Body of pancreas (tissue), 4 donors: Measurements from ENCODE around the gene ANP32A. TPM values are rescaled to one million over a fixed set of nuclear protein-coding genes. Genes with fewer than 3 reads are reported as not detected.

Experiments
- ATAC-seq: fragments of 150-250 bp; one replicate; pipeline ENCODE4 v1.9.1; 2016
- DNase-seq, 4 donors: peaks; one replicate each; pipeline ENCODE4 v3.0.0-alpha.2; 2019
- H3K27ac ChIP-seq, 4 donors: fragments of 200-600 bp; sonication (generic); 1 replicate in 3 of 4; 2 replicates in 1 of 4; pipeline versions ENCODE4 v1.5.1 to v1.6.1; 2016 to 2019; ENCODE audit warnings: mild to moderate bottlenecking in 1 of 4, mixed read lengths in 1 of 4, moderate library complexity in 1 of 4
- H3K27me3 ChIP-seq, 2 donors: fragments of 200-600 bp; sonication (generic); one replicate each; pipeline ENCODE4 v1.6.0; 2016; ENCODE audit warnings: mild to moderate bottlenecking in 1 of 2
- H3K36me3 ChIP-seq, 2 donors: fragments of 200-600 bp; sonication (generic); replicated peaks in 1 of 2; 2 replicates each; pipeline ENCODE4 v1.5.1; 2016; ENCODE audit warnings: low read depth in 2 of 2; ENCODE audit not compliant: insufficient read depth in 1 of 2
- H3K4me1 ChIP-seq: fragments of 200-600 bp; sonication (generic); one replicate; pipeline ENCODE4 v1.6.0; 2016
- H3K4me3 ChIP-seq, 2 donors: fragments of 200-600 bp; sonication (generic); 1 replicate in 1 of 2; 2 replicates in 1 of 2; pipeline ENCODE4 v1.5.1; 2016 to 2019
- H3K9me3 ChIP-seq, 3 donors: fragments of 200-600 bp; sonication (generic); 1 replicate in 2 of 3; 2 replicates in 1 of 3; pipeline ENCODE4 v1.5.1; 2016
- POLR2A ChIP-seq, 3 donors: fragments of 450-650 bp; IDR thresholded peaks; one replicate each; pipeline ENCODE4 v1.6.1; 2016; ENCODE audit warnings: antibody characterized with exemption in 3 of 3, mild to moderate bottlenecking in 2 of 3
- WGBS, 2 donors: methylation state at CpG; one replicate each; pipeline ENCODE4 v1.1.5; 2017; 5-methylcytosine and 5-hydroxymethylcytosine counted together
- intact Hi-C: fragments of 100-400 bp; cut with DNase I; formaldehyde crosslinking; loops from one replicate; pipeline ENCODE4 v1.15.1; 2023
- total RNA-seq, 2 donors: library from RNA; depleted of rRNA; stranded (reverse); fragments of >200 nt; gene quantifications; one replicate each; pipeline ENCODE4 v1.1.0, GENCODE V29; 2016
- TF ChIP-seq, protein P1 (sequence below), 7 experiments: fragments of 450-650 bp in 4 of 7; fragments of 200-600 bp in 3 of 7; sonication (generic) in 3 of 7; IDR thresholded peaks; one replicate each; pipeline ENCODE4 v1.5.1; 2016 to 2019; ENCODE audit warnings: antibody characterized with exemption in 7 of 7

The ANP32A gene
- total RNA-seq, 2 donors from 2014 or later, result 27.7 to 37.4 TPM

- intact Hi-C loops, result no loop called here
- no peak for TF ChIP-seq POLR2A (IDR thresholded peaks at IDR 0.05)
- TF ChIP-seq, protein P1, sequence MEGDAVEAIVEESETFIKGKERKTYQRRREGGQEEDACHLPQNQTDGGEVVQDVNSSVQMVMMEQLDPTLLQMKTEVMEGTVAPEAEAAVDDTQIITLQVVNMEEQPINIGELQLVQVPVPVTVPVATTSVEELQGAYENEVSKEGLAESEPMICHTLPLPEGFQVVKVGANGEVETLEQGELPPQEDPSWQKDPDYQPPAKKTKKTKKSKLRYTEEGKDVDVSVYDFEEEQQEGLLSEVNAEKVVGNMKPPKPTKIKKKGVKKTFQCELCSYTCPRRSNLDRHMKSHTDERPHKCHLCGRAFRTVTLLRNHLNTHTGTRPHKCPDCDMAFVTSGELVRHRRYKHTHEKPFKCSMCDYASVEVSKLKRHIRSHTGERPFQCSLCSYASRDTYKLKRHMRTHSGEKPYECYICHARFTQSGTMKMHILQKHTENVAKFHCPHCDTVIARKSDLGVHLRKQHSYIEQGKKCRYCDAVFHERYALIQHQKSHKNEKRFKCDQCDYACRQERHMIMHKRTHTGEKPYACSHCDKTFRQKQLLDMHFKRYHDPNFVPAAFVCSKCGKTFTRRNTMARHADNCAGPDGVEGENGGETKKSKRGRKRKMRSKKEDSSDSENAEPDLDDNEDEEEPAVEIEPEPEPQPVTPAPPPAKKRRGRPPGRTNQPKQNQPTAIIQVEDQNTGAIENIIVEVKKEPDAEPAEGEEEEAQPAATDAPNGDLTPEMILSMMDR (IDR thresholded peaks at IDR 0.05), result no peak
- 92 to 93% methylated on average over 1 of the region's 1 CpG for WGBS, 2 donors
These were observed 19.8 kb downstream of the ANP32A start for GRCh38 chr15:68800875-68801274.

GRCh38 chr15:68798346-68799094 lies 22.2 kb downstream of the ANP32A start:
- Histone ChIP-seq H3K27me3 (no peaks in the 10 kb centered on the region), H3K4me1 (peaks cover 45% of the 10 kb centered on the region), H3K9me3 (no peaks in the 10 kb centered on the region), H3K27ac (no peak overlapping the region), H3K4me3 (no peak overlapping the region), H3K36me3 (no peaks in the 10 kb centered on the region)
- ATAC-seq, result no peak
- TF ChIP-seq POLR2A (IDR thresholded peaks at IDR 0.05), result no peak
- intact Hi-C loops, result no loop called here
- 73 to 76% methylated on average over 9 of the region's 9 CpGs for WGBS, 2 donors
- no peak for DNase-seq

More at GRCh38 chr15:68800875-68801274, 19.8 kb downstream of the ANP32A start:
- DNase-seq, result no peak
- H3K27ac ChIP-seq, result no peak overlapping the region
- no peaks in the 10 kb centered on the region for H3K27me3 ChIP-seq
- peaks cover 22% of the 10 kb centered on the region for H3K4me1 ChIP-seq
- no peak for ATAC-seq
- H3K36me3 ChIP-seq, result no peaks in the 10 kb centered on the region
- H3K4me3 ChIP-seq, result no peak overlapping the region
- no peaks in the 10 kb centered on the region for H3K9me3 ChIP-seq

- DNase-seq (no peak), ATAC-seq (no peak)
- intact Hi-C loops, result no loop called here
- Histone ChIP-seq H3K27ac (no peak overlapping the region), H3K4me3 (no peak overlapping the region), H3K27me3 (no peaks in the 10 kb centered on the region), H3K36me3 (no peaks in the 10 kb centered on the region), H3K9me3 (no peaks in the 10 kb centered on the region), H3K4me1 (peaks cover 49% of the 10 kb centered on the region)
- WGBS, 2 donors, result 75 to 80% methylated on average over 6 of the region's 6 CpGs
- TF ChIP-seq, protein P1 (IDR thresholded peaks at IDR 0.05), result no peak
These were observed 22.9 kb downstream of the ANP32A start for GRCh38 chr15:68797599-68798345.

- H3K27me3 ChIP-seq, result no peaks in the 10 kb centered on the region
- intact Hi-C loops, result no loop called here
- TF ChIP-seq, protein P1 (IDR thresholded peaks at IDR 0.05), result no peak
- ATAC-seq, result no peak
- DNase-seq, result no peak
- peaks cover 49% of the 10 kb centered on the region for H3K4me1 ChIP-seq
- H3K36me3 ChIP-seq, result no peaks in the 10 kb centered on the region
- H3K4me3 ChIP-seq, result no peak overlapping the region
- no peaks in the 10 kb centered on the region for H3K9me3 ChIP-seq
- no peak overlapping the region for H3K27ac ChIP-seq
- 78 to 84% methylated on average over 3 of the region's 3 CpGs for WGBS, 2 donors
These were observed 23.5 kb downstream of the ANP32A start for GRCh38 chr15:68797191-68797590.

DNA sequence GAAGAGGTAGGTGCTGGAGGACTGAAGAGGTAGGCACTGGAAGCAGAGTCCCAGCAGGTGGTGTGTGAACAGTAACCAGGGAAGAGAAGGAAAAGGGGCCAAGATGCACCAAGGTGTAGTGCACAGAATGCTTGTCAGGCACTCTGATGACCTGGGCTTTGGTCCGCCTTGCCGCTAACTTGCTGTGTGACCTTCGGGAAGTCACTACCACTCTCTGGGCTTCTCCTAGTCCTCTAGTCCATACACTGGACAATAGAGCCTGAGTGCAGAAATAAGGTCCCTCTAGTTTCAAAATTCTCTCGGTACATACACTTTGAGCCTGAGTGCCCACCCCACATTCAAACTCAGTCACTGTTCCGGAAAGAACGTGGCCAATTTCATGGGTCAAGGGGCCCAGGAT lies 24.1 kb downstream of the ANP32A start:
- H3K4me1 ChIP-seq, result peaks cover 49% of the 10 kb centered on the region
- ATAC-seq, result no peak

More for the DNA sequence above, 24.1 kb downstream of the ANP32A start:
- no peak overlapping the region for H3K4me3 ChIP-seq
- no peaks in the 10 kb centered on the region for H3K27me3 ChIP-seq
- 97 to 100% methylated on average over 6 of the region's 6 CpGs for WGBS, 2 donors
- TF ChIP-seq, protein P1 (IDR thresholded peaks at IDR 0.05), result no peak
- no peak for TF ChIP-seq POLR2A (IDR thresholded peaks at IDR 0.05)
- no peaks in the 10 kb centered on the region for H3K36me3 ChIP-seq
- intact Hi-C loops, result no loop called here
- no peak overlapping the region for H3K27ac ChIP-seq
- no peaks in the 10 kb centered on the region for H3K9me3 ChIP-seq
- no peak for DNase-seq
